ENCODE results near the gene TPRA1. TPM values are rescaled to one million over a fixed set of nuclear protein-coding genes. Genes with fewer than 3 reads are reported as not detected.

The TPRA1 gene
- total and polyA plus RNA-seq, 2 experiments from 2014 or later = 16.7 to 30.4 TPM

GRCh38 chr3:127624063-127624462 is 33.5 kb upstream of the TPRA1 start:
- no peak overlapping the region for H3K4me3 Mint-ChIP-seq
- peaks cover 6% of the 10 kb centered on the region for H3K9me3 Mint-ChIP-seq
- ATAC-seq (no peak), DNase-seq (ENCODE audit: low spot score) (no peak)
- H3K4me1 Mint-ChIP-seq = no peaks in the 10 kb centered on the region; the same call in 2 of the 3 replicates
- no peaks in the 10 kb centered on the region for H3K4me1 ChIP-seq (ENCODE audit: insufficient read depth)
- TF ChIP-seq REST (IDR thresholded peaks at IDR 0.05; ENCODE audit: unreplicated experiment) (no peak), STAT1 (IDR thresholded peaks at IDR 0.05; ENCODE audit: unreplicated experiment) (no peak), ZNF462 (CRISPR knock-in tag; IDR thresholded peaks at IDR 0.05) (no peak), ZNF114 (CRISPR knock-in tag; IDR thresholded peaks at IDR 0.05) (no peak), CREB1 (CRISPR knock-in tag; IDR thresholded peaks at IDR 0.05; ENCODE audit: low read depth) (no peak), ETS1 (IDR thresholded peaks at IDR 0.05) (no peak), EZH2phosphoT487 (IDR thresholded peaks at IDR 0.05; ENCODE audit: unreplicated experiment) (no peak), NANOG (IDR thresholded peaks at IDR 0.05; ENCODE audit: borderline replicate concordance) (no peak), CTCF (conservative IDR thresholded peaks at IDR 0.05; ENCODE audit: low read depth in 2 of 2) (no peak), JUNB (IDR thresholded peaks at IDR 0.05; ENCODE audit: unreplicated experiment) (no peak), POLR2AphosphoS5 (IDR thresholded peaks at IDR 0.05; ENCODE audit: low read depth) (no peak), EZH2 (IDR thresholded peaks at IDR 0.05; ENCODE audit: low read depth, unreplicated experiment) (no peak), ZNF331 (CRISPR knock-in tag; IDR thresholded peaks at IDR 0.05; ENCODE audit: low read depth) (no peak)
- H3K27me3 Mint-ChIP-seq (ENCODE audit: insufficient read depth, low read depth, poor library complexity) = peaks cover 16% of the 10 kb centered on the region
- no peak overlapping the region for H3K27ac Mint-ChIP-seq
- H3K36me3 ChIP-seq (ENCODE audit: insufficient read depth) = peaks cover 23% of the 10 kb centered on the region
- no peak overlapping the region for H3K4me3 ChIP-seq
- H3K36me3 Mint-ChIP-seq (ENCODE audit: low read depth) = peaks cover 45% of the 10 kb centered on the region
- no peak overlapping the region for H3K27ac ChIP-seq (ENCODE audit: low read depth)
- H4K20me1 ChIP-seq (replicated peaks; ENCODE audit: insufficient read depth) = 0 out of 2 replicates have a peak, but pooled peaks cover 7% of the 10 kb centered on the region
- no peak overlapping the region for H3K4me2 ChIP-seq
- H3K27me3 ChIP-seq (ENCODE audit: insufficient read depth) = peaks cover 31% of the 10 kb centered on the region
- no peaks in the 10 kb centered on the region for H3K9me2 ChIP-seq (ENCODE audit: insufficient read depth)
- no peaks in the 10 kb centered on the region for H3K79me2 ChIP-seq (replicated peaks; ENCODE audit: insufficient read depth)
- peaks cover 5% of the 10 kb centered on the region; the same call in 1 of the 2 replicates for H3F3A ChIP-seq (replicated peaks; ENCODE audit: low read depth)
- no peak overlapping the region for H2AFZ ChIP-seq
